Fibroblast of upper back skin (primary cell): ENCODE data around the gene CST8.

ENCODE experiments used
- DNase-seq: peaks from one replicate; pipeline ENCODE4 v3.0.0-alpha.2; 2013

The CST8 gene

GRCh38 chr20:23476015-23476754 lies 14.7 kb upstream of the CST8 start:
- DNase-seq = no peak

GRCh38 chr20:23477223-23477622 lies 13.7 kb upstream of the CST8 start:
- DNase-seq = no peak

- no peak for DNase-seq
Observed at GRCh38 chr20:23479043-23479442, 11.9 kb upstream of the CST8 start.

GRCh38 chr20:23482138-23482537 lies 8.8 kb upstream of the CST8 start:
- DNase-seq = no peak

- no peak for DNase-seq
Observed at GRCh38 chr20:23484081-23484480, 6.8 kb upstream of the CST8 start.

GRCh38 chr20:23488470-23488869 lies 2.4 kb upstream of the CST8 start:
- no peak for DNase-seq

- no peak for DNase-seq
Observed at GRCh38 chr20:23488996-23489395, 1.9 kb upstream of the CST8 start.

GRCh38 chr20:23492292-23492691 lies 1.4 kb downstream of the CST8 start:
- DNase-seq = no peak

- no peak for DNase-seq
Observed at GRCh38 chr20:23493172-23493772, 2.4 kb downstream of the CST8 start.

- DNase-seq = no peak
Observed at GRCh38 chr20:23497536-23497935, 6.6 kb downstream of the CST8 start.

GRCh38 chr20:23501926-23502325 lies 11.0 kb downstream of the CST8 start:
- no peak for DNase-seq

GRCh38 chr20:23503649-23504048 lies 12.7 kb downstream of the CST8 start:
- no peak for DNase-seq

- DNase-seq = no peak
Observed at GRCh38 chr20:23507346-23507745, 16.4 kb downstream of the CST8 start.

GRCh38 chr20:23508449-23509229 lies 17.7 kb downstream of the CST8 start:
- no peak for DNase-seq

GRCh38 chr20:23509247-23509913 lies 18.5 kb downstream of the CST8 start:
- DNase-seq = no peak

- no peak for DNase-seq
Observed at GRCh38 chr20:23510000-23510590, 19.2 kb downstream of the CST8 start.

- no peak for DNase-seq
Observed at GRCh38 chr20:23513164-23513563, 22.2 kb downstream of the CST8 start.

- no peak for DNase-seq
Observed at GRCh38 chr20:23514848-23515247, 23.9 kb downstream of the CST8 start.

GRCh38 chr20:23515250-23515939 lies 24.5 kb downstream of the CST8 start:
- DNase-seq = no peak

GRCh38 chr20:23517719-23518118 lies 26.8 kb downstream of the CST8 start:
- DNase-seq = no peak

GRCh38 chr20:23519556-23519955 lies 28.6 kb downstream of the CST8 start:
- no peak for DNase-seq

GRCh38 chr20:23520185-23520584 lies 29.3 kb downstream of the CST8 start:
- DNase-seq = no peak
